Bronchial epithelial cell (primary cell): Measurements from ENCODE around the gene ACTR2. TPM values are rescaled to one million over a fixed set of nuclear protein-coding genes. Genes with fewer than 3 reads are reported as not detected.

Experiments
- DNase-seq: peaks from one replicate; pipeline ENCODE4 v3.0.0-alpha.2; 2010; ENCODE audit warnings: low read depth
- FAIRE-seq: peaks from 2 replicates; lab custom pipeline; 2011; peaks lifted over from hg19 to GRCh38; lab: Jason Lieb, UNC
- H3K27me3 ChIP-seq: 2 replicates; pipeline ENCODE4 v1.5.1; 2011; ENCODE audit warnings: low read length; ENCODE audit not compliant: control insufficient read depth, insufficient read depth
- H3K36me3 ChIP-seq: 2 replicates; pipeline ENCODE4 v1.5.1; 2011; ENCODE audit warnings: low read length; ENCODE audit not compliant: control insufficient read depth, insufficient read depth
- H3K4me3 ChIP-seq: 2 replicates; pipeline ENCODE4 v1.5.1; 2011; ENCODE audit warnings: mild to moderate bottlenecking, low read depth, low read length, control low read depth
- CTCF ChIP-seq: IDR thresholded peaks from 2 replicates; pipeline ENCODE4 v1.5.1; 2011; ENCODE audit warnings: mild to moderate bottlenecking, moderate library complexity, low read length, control low read depth, inconsistent platforms; ENCODE audit not compliant: insufficient read depth, severe bottlenecking
- total RNA-seq: library from RNA; depleted of rRNA; stranded (reverse); fragments of >200 nt; gene quantifications from 2 replicates; pipeline ENCODE4 v1.2.1, GENCODE V29; 2014

The ACTR2 gene
- total RNA-seq, 1 donor from 2014 or later = 73.7 TPM

GRCh38 chr2:65282477-65283053, 54.9 kb downstream of the ACTR2 start:
- no peak for FAIRE-seq
- no peak for DNase-seq
- no peaks in the 10 kb centered on the region for H3K27me3 ChIP-seq
- TF ChIP-seq CTCF = no peak
- no peak overlapping the region for H3K4me3 ChIP-seq
- H3K36me3 ChIP-seq = no peaks in the 10 kb centered on the region

GRCh38 chr2:65287364-65287763, 59.7 kb downstream of the ACTR2 start:
- no peak for TF ChIP-seq CTCF
- Histone ChIP-seq H3K27me3 (no peaks in the 10 kb centered on the region), H3K4me3 (no peak overlapping the region), H3K36me3 (no peaks in the 10 kb centered on the region)
- no peak for FAIRE-seq
- DNase-seq = no peak

DNA sequence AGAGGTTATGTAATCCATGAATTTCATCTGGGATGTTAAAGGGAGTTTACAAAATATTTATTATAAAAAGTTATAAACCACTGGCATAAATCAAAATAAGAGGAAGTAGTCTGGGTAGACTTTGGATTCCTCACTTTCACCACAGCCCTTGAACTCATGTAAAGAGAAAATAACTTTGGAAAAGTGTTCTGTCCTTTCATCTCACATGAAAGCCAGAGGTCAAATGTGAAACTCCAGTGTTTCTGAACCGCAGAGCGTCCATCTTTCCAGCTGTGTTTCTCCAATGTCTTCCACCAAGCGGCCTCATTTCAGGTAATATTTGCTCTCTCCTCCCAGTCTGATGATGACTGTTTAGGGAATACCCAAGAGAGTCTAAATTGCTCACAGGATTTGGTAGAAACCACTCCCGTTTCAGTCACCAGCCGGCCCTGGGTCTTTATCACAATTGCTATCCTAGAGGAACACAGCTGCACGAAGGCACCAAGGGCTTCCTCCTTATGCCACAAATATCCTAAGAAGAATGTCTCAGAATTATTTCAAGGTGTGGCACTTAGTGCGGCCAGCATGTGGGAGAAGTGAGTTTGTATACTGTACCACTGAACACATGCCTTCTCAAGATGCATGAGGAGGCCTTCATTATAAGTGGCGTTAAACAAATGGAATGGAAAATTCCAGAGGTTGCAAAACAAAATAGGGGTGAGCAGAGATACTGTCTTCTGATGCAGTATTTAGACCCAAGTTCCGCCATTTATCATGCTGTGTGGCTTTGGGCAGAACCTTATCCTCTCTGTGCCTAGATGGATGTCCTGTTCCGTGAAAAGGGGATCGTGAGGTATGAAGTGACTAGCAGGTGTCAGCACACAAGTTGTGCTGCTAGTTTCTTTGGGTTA, 63.8 kb downstream of the ACTR2 start:
- FAIRE-seq = no peak
- no peak for TF ChIP-seq CTCF
- no peaks in the 10 kb centered on the region for H3K27me3 ChIP-seq
- DNase-seq = no peak
- H3K36me3 ChIP-seq = no peaks in the 10 kb centered on the region
- no peak overlapping the region for H3K4me3 ChIP-seq

DNA sequence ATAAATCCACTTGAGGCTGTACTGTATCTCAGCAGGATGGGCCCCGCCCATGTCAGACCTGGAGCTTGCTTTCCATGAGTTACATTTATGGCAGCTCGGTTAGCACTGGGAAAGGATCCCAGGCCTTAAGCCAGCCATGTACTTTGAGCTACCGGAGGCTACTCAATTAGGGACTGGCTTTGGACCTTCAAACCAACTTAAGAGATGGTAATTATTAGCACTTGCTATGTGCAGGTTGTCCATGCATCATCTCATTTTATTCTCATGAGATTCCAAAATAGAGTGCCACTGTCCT, 64.4 kb downstream of the ACTR2 start:
- no peaks in the 10 kb centered on the region for H3K27me3 ChIP-seq
- no peak for DNase-seq
- no peak for FAIRE-seq
- H3K36me3 ChIP-seq = no peaks in the 10 kb centered on the region
- no peak for TF ChIP-seq CTCF
- no peak overlapping the region for H3K4me3 ChIP-seq

GRCh38 chr2:65292461-65293011, 64.9 kb downstream of the ACTR2 start:
- no peaks in the 10 kb centered on the region for H3K36me3 ChIP-seq
- no peak for DNase-seq
- no peak for TF ChIP-seq CTCF
- no peak overlapping the region for H3K4me3 ChIP-seq
- no peak for FAIRE-seq
- no peaks in the 10 kb centered on the region for H3K27me3 ChIP-seq
